ENCODE data around the gene PDE4D. TPM values are rescaled to one million over a fixed set of nuclear protein-coding genes. Genes with fewer than 3 reads are reported as not detected.

The PDE4D gene
- total RNA-seq, 2 experiments from 2014 or later = 164 to 175 TPM

- Mint-ChIP-seq H3K9me3 (no peaks in the 10 kb centered on the region), H3K27ac (no peak overlapping the region), H3K4me1 (ENCODE audit: low read depth) (peaks cover 16% of the 10 kb centered on the region), H3K36me3 (ENCODE audit: low read depth) (no peaks in the 10 kb centered on the region), H3K27me3 (no peaks in the 10 kb centered on the region), H3K4me3 (no peak overlapping the region)
- Histone ChIP-seq H3K27me3 (ENCODE audit: control insufficient read depth in 1 of 2, insufficient read depth in 2 of 2, low read length in 2 of 2) (no peaks in the 10 kb centered on the region), H3K4me1 (ENCODE audit: insufficient read depth, low read length) (no peaks in the 10 kb centered on the region), H3K4me3 (ENCODE audit: low read length) (no peak overlapping the region), H3K27ac (ENCODE audit: low read depth in 1 of 2, low read length in 2 of 2) (no peak overlapping the region), H3K9me3 (ENCODE audit: control insufficient read depth in 1 of 2, insufficient read depth in 1 of 2, low read length in 2 of 2) (no peaks in the 10 kb centered on the region), H3K36me3 (ENCODE audit: insufficient read depth, low read length) (no peaks in the 10 kb centered on the region)
- ATAC-seq (ENCODE audit: poor library complexity) (no peak), DNase-seq (no peak)
- intact Hi-C loops (cut with DNase I, micrococcal nuclease) = no loop called here
- POLR2A ChIA-PET = no interaction called here
- CTCF ChIA-PET = no interaction called here
- TF ChIP-seq CTCF (IDR thresholded peaks at IDR 0.05) = no peak
These were observed 592.6 kb downstream of the PDE4D start for GRCh38 chr5:59300930-59301329.

GRCh38 chr5:59299006-59299405 lies 594.5 kb downstream of the PDE4D start:
- Mint-ChIP-seq H3K4me3 (no peak overlapping the region), H3K27ac (no peak overlapping the region), H3K36me3 (ENCODE audit: low read depth) (no peaks in the 10 kb centered on the region), H3K4me1 (ENCODE audit: low read depth) (peaks cover 21% of the 10 kb centered on the region), H3K27me3 (no peaks in the 10 kb centered on the region), H3K9me3 (no peaks in the 10 kb centered on the region)
- ChIA-PET CTCF (no interaction called here), POLR2A (interaction anchor here (0.6 kb wide), 1 partner anchor 17 kb away, joined by 3 read pairs; no protein-coding TSS in a partner anchor)
- Histone ChIP-seq H3K36me3 (ENCODE audit: insufficient read depth, low read length) (no peaks in the 10 kb centered on the region), H3K9me3 (ENCODE audit: control insufficient read depth in 1 of 2, insufficient read depth in 1 of 2, low read length in 2 of 2) (no peaks in the 10 kb centered on the region), H3K27ac (ENCODE audit: low read depth in 1 of 2, low read length in 2 of 2) (no peak overlapping the region), H3K27me3 (ENCODE audit: control insufficient read depth in 1 of 2, insufficient read depth in 2 of 2, low read length in 2 of 2) (no peaks in the 10 kb centered on the region), H3K4me3 (ENCODE audit: low read length) (no peak overlapping the region), H3K4me1 (ENCODE audit: insufficient read depth, low read length) (no peaks in the 10 kb centered on the region)
- intact Hi-C loops (cut with DNase I, micrococcal nuclease) = no loop called here
- ATAC-seq (ENCODE audit: poor library complexity) = no peak
- TF ChIP-seq CTCF (IDR thresholded peaks at IDR 0.05) = no peak
- DNase-seq = no peak

DNA sequence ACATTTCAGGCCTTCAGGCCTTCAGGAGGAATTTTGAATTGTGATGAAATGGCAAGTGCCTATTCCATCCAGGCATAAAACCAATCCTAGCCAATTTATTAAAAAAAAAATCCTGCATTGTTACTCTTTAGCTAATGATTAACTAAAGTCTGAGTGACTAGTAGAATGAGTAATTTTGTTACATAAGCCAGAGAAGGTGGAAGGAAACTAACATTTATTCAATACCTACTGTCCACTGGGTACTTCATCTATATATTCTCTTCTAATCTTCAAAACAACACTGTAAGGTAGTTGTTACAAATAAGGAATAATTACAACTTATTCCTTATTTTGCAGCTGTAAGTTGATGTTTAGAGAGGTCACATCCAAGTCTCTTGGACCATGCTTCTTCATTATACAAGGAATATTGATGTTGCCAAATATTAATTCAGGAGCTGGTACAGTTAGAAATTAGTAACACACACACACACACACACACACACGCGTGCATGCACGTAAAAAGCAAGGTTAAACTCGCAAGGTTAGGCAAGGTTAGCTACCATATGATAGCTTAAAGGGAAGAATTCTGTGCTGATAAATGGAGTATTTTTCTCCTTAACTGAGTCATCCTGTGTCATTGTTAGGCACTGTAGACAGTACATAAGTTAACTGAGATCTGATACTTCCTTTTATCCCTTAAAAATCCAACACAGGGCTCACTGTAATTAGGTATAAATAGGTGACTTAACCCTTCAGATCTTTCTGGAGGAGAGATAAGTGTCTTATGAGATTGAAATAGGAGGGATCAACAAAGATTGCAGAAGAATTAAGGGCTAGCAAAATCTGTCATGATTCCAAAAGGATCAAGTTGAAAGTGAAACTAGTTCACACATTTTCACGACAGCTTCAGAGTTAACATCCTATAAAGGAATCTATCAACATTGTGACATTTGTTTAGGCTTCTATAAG lies 596.9 kb downstream of the PDE4D start:
- no peaks in the 10 kb centered on the region for H3K4me1 ChIP-seq (ENCODE audit: insufficient read depth, low read length)
- no peaks in the 10 kb centered on the region for H3K27me3 ChIP-seq (ENCODE audit: control insufficient read depth in 1 of 2, insufficient read depth in 2 of 2, low read length in 2 of 2)
- H3K4me3 ChIP-seq (ENCODE audit: low read length) = peak overlapping the region; percentile 16
- intact Hi-C loops (cut with DNase I, micrococcal nuclease) = no loop called here
- ATAC-seq (ENCODE audit: poor library complexity) (no peak), DNase-seq (peak in 2 of 14 experiments; percentile 2 to 7)
- no peak for TF ChIP-seq CTCF (IDR thresholded peaks at IDR 0.05)
- Mint-ChIP-seq H3K27ac (no peak overlapping the region), H3K9me3 (no peaks in the 10 kb centered on the region), H3K4me3 (peak overlapping the region; percentile 72), H3K36me3 (ENCODE audit: low read depth) (no peaks in the 10 kb centered on the region), H3K4me1 (ENCODE audit: low read depth) (peaks cover 21% of the 10 kb centered on the region), H3K27me3 (no peaks in the 10 kb centered on the region)
- H3K36me3 ChIP-seq (ENCODE audit: insufficient read depth, low read length) = no peaks in the 10 kb centered on the region
- no peak overlapping the region for H3K27ac ChIP-seq (ENCODE audit: low read depth in 1 of 2, low read length in 2 of 2)
- no peaks in the 10 kb centered on the region for H3K9me3 ChIP-seq (ENCODE audit: control insufficient read depth in 1 of 2, insufficient read depth in 1 of 2, low read length in 2 of 2)
- ChIA-PET CTCF (interaction anchor here (0.7 kb wide), 1 partner anchor 561 kb away, joined by 3 read pairs; no protein-coding TSS in a partner anchor), POLR2A (interaction anchor here (0.6 kb wide), 1 partner anchor 234 kb away, joined by 3 read pairs; no protein-coding TSS in a partner anchor)
